Lung (tissue), 12 donors: ENCODE data around the gene FAR1. TPM values are rescaled to one million over a fixed set of nuclear protein-coding genes. Genes with fewer than 3 reads are reported as not detected.

Experiments
- ATAC-seq: fragments of 200-7000 bp; cut with Tn5 transposase; one replicate; pipeline ENCODE4 v1.9.1; 2020; ENCODE audit warnings: moderate number of reproducible peaks; ENCODE audit not compliant: insufficient read depth, low FRiP score
- DNase-seq, 3 donors: peaks; one replicate each; pipeline ENCODE4 v3.0.0-alpha.2; 2013 to 2017
- H3K27ac ChIP-seq, 2 donors: one replicate each; pipeline ENCODE4 v1.5.1; 2013; ENCODE audit warnings: mild to moderate bottlenecking in 2 of 2, moderate library complexity in 2 of 2, control low read depth in 1 of 2, inconsistent platforms in 1 of 2, low read depth in 1 of 2, low read length in 1 of 2
- H3K27me3 ChIP-seq, 3 donors: one replicate each; pipeline ENCODE4 v1.5.1; 2013; ENCODE audit warnings: low read length in 2 of 3; ENCODE audit not compliant: control insufficient read depth in 3 of 3, insufficient read depth in 3 of 3
- H3K36me3 ChIP-seq, 4 donors: one replicate each; pipeline ENCODE4 v1.5.1; 2013; ENCODE audit warnings: low read length in 4 of 4, mild to moderate bottlenecking in 1 of 4, moderate library complexity in 1 of 4; ENCODE audit not compliant: control insufficient read depth in 4 of 4, insufficient read depth in 4 of 4
- H3K4me1 ChIP-seq, 5 donors: one replicate each; pipeline ENCODE4 v1.5.1; 2013; ENCODE audit warnings: low read length in 5 of 5, mild to moderate bottlenecking in 2 of 5, moderate library complexity in 1 of 5; ENCODE audit not compliant: control insufficient read depth in 5 of 5, insufficient read depth in 5 of 5
- H3K4me3 ChIP-seq: one replicate; pipeline ENCODE4 v1.5.1; 2013; ENCODE audit warnings: mild to moderate bottlenecking, control low read depth, moderate library complexity
- H3K9ac ChIP-seq, 2 donors: one replicate each; pipeline ENCODE4 v1.5.1; 2013; ENCODE audit warnings: low read length in 2 of 2, control low read depth in 1 of 2; ENCODE audit not compliant: insufficient read depth in 1 of 2
- H3K9me3 ChIP-seq, 4 donors: one replicate each; pipeline ENCODE4 v1.5.1; 2013; ENCODE audit warnings: low read length in 3 of 4, mild to moderate bottlenecking in 1 of 4, moderate library complexity in 1 of 4; ENCODE audit not compliant: control insufficient read depth in 4 of 4, insufficient read depth in 3 of 4
- CTCF ChIP-seq: IDR thresholded peaks from 2 replicates; pipeline ENCODE4 v1.5.1; 2012; ENCODE audit warnings: mild to moderate bottlenecking; ENCODE audit errors: control extremely low read depth, extremely low read depth
- WGBS, 2 donors: extraction: QIAGEN DNeasy Blood & Tissue Kit; methylation state at CpG; one replicate each; pipeline ENCODE4 v1.1.7; 2013; 5-methylcytosine and 5-hydroxymethylcytosine counted together
- polyA plus RNA-seq, 2 donors: library from polyadenylated mRNA; stranded (reverse); fragments of 200-250 nt; gene quantifications; one replicate each; pipeline ENCODE4 v1.2.1, GENCODE V29; 2013
- total RNA-seq, 2 donors: library from RNA; depleted of rRNA in 1 of 2; stranded (reverse); fragments of >200 nt in 1 of 2; gene quantifications; one replicate each; pipeline ENCODE4 v1.2.1, GENCODE V29; 2014 to 2021
- donor health status: control.
- donor health status: control.
- donor health status: Bipolar disorder and iron deficiency.
- donor health status: healthy.
- donor health status: DM: yes; HTN: yes; CAD: no.

Gene FAR1
- total and polyA plus RNA-seq, 4 donors = 22.5 to 126 (median 39.9) TPM

GRCh38 chr11:13663631-13664071 lies 4.8 kb upstream of the FAR1 start:
- no peaks in the 10 kb centered on the region for H3K27me3 ChIP-seq
- no peak overlapping the region for H3K27ac ChIP-seq
- no peak for TF ChIP-seq CTCF
- H3K4me3 ChIP-seq = no peak overlapping the region
- DNase-seq (no peak), ATAC-seq (no peak)
- peaks cover 0 to 9% (median 5%) of the 10 kb centered on the region in 4 donors for H3K9me3 ChIP-seq
- 92 to 100% methylated on average over 1 of the region's 1 CpG for WGBS, 2 donors
- H3K9ac ChIP-seq = no peak overlapping the region
- H3K4me1 ChIP-seq = peaks cover 0 to 4% (median 3%) of the 10 kb centered on the region in 5 donors
- no peaks in the 10 kb centered on the region for H3K36me3 ChIP-seq

GRCh38 chr11:13664351-13664750 lies 4.1 kb upstream of the FAR1 start:
- no peak for DNase-seq
- H3K36me3 ChIP-seq = no peaks in the 10 kb centered on the region
- peaks cover 0 to 9% (median 2%) of the 10 kb centered on the region in 4 donors for H3K9me3 ChIP-seq
- no peak for ATAC-seq
- H3K9ac ChIP-seq = no peak overlapping the region
- peaks cover 0 to 6% (median 3%) of the 10 kb centered on the region in 5 donors for H3K4me1 ChIP-seq
- 86 to 88% methylated on average over 1 of the region's 1 CpG for WGBS, 2 donors
- TF ChIP-seq CTCF = no peak
- H3K27ac ChIP-seq = no peak overlapping the region
- H3K27me3 ChIP-seq = no peaks in the 10 kb centered on the region
- H3K4me3 ChIP-seq = no peak overlapping the region

GRCh38 chr11:13666708-13667107 lies 1.8 kb upstream of the FAR1 start:
- TF ChIP-seq CTCF = no peak
- H3K27ac ChIP-seq = no peak overlapping the region
- H3K4me3 ChIP-seq = no peak overlapping the region
- H3K9ac ChIP-seq = no peak overlapping the region
- H3K4me1 ChIP-seq = peaks cover 0 to 18% (median 6%) of the 10 kb centered on the region in 5 donors
- no peak for ATAC-seq
- H3K36me3 ChIP-seq = no peaks in the 10 kb centered on the region
- DNase-seq = no peak
- H3K27me3 ChIP-seq = no peaks in the 10 kb centered on the region
- no peaks in the 10 kb centered on the region for H3K9me3 ChIP-seq

GRCh38 chr11:13667245-13667644 lies 1.2 kb upstream of the FAR1 start:
- DNase-seq (peak in 1 of 3 donors; percentile 36), ATAC-seq (no peak)
- Histone ChIP-seq H3K9me3 (no peaks in the 10 kb centered on the region), H3K4me3 (no peak overlapping the region), H3K36me3 (no peaks in the 10 kb centered on the region), H3K27me3 (no peaks in the 10 kb centered on the region), H3K4me1 (peaks cover 0 to 18% (median 6%) of the 10 kb centered on the region in 5 donors), H3K27ac (peak overlapping the region in 1 of 2 donors; percentile 40), H3K9ac (no peak overlapping the region)
- TF ChIP-seq CTCF = no peak
- WGBS, 2 donors = 59 to 62% methylated on average over 5 of the region's 5 CpGs
